ENCODE measurements around the gene SMPD4.
"Not testable (repeated sequence)": the region's sequence is repeated elsewhere in the genome, so short reads cannot be mapped to it uniquely, and the experiment has no call there.

The SMPD4 gene

GRCh38 chr2:130185896-130186295, 4.5 kb upstream of the SMPD4 start:
- no peak for DNase-seq

- DNase-seq = no peak
These were observed 4.0 kb upstream of the SMPD4 start for GRCh38 chr2:130185436-130185835.

GRCh38 chr2:130183512-130184373, 2.3 kb upstream of the SMPD4 start:
- DNase-seq = peak; percentile 60

GRCh38 chr2:130182826-130183511, 1.6 kb upstream of the SMPD4 start:
- DNase-seq = not testable (repeated sequence)

GRCh38 chr2:130181880-130182682, 679 bp upstream of the SMPD4 start, which contains the start of gene MZT2B:
Gene MZT2B, plus strand, starts transcription at chr2:130182262. Its CDS starts 21 bp downstream, at chr2:130182283.
- peak; percentile 91 for DNase-seq

GRCh38 chr2:130180404-130181324, 738 bp downstream of the SMPD4 start:
- DNase-seq = not testable (repeated sequence)

GRCh38 chr2:130174866-130175265, 6.5 kb downstream of the SMPD4 start:
- not testable (repeated sequence) for DNase-seq

GRCh38 chr2:130169896-130170295, 11.5 kb downstream of the SMPD4 start:
- DNase-seq = no peak

GRCh38 chr2:130169163-130169562, 12.2 kb downstream of the SMPD4 start:
- not testable (repeated sequence) for DNase-seq

- DNase-seq = not testable (repeated sequence)
These were observed 14.8 kb downstream of the SMPD4 start for GRCh38 chr2:130166611-130167010.

GRCh38 chr2:130165293-130166016, 15.9 kb downstream of the SMPD4 start:
- no peak for DNase-seq

GRCh38 chr2:130162968-130163367, 18.4 kb downstream of the SMPD4 start:
- no peak for DNase-seq

- DNase-seq = not testable (repeated sequence)
These were observed 18.9 kb downstream of the SMPD4 start for GRCh38 chr2:130162486-130162885.

- not testable (repeated sequence) for DNase-seq
These were observed 20.3 kb downstream of the SMPD4 start for GRCh38 chr2:130160838-130161705.

- DNase-seq = no peak
These were observed 21.3 kb downstream of the SMPD4 start for GRCh38 chr2:130160131-130160530.

- not testable (repeated sequence) for DNase-seq
These were observed 22.0 kb downstream of the SMPD4 start for GRCh38 chr2:130159376-130159775.

GRCh38 chr2:130158631-130159030, 22.8 kb downstream of the SMPD4 start:
- DNase-seq = no peak

GRCh38 chr2:130157825-130158514, 23.4 kb downstream of the SMPD4 start:
- DNase-seq = not testable (repeated sequence)

GRCh38 chr2:130157354-130157753, 24.0 kb downstream of the SMPD4 start:
- DNase-seq = not testable (repeated sequence)

- no peak for DNase-seq
These were observed 24.8 kb downstream of the SMPD4 start for GRCh38 chr2:130156624-130157004.

All from femur (tissue), 1 donor.